WTC11 (cell line): Measurements from ENCODE around the gene GHSR. TPM values are rescaled to one million over a fixed set of nuclear protein-coding genes. Genes with fewer than 3 reads are reported as not detected.

Source experiments
- ATAC-seq: fragments of 200-7000 bp; cut with Tn5 transposase; 2 replicates; pipeline ENCODE4 v1.10.0; 2021; ENCODE audit warnings: mild to moderate bottlenecking, moderate library complexity
- CTCF ChIA-PET: fragments of 300-600 bp; sonication (Branson Sonifier 250); formaldehyde crosslinking; loops from one replicate; lab custom pipeline; 2021; ENCODE audit warnings: antibody characterized with exemption; lab: Charles Lee
- POLR2A ChIA-PET: fragments of 350-600 bp; sonication (Branson Sonifier 250); formaldehyde crosslinking; loops from one replicate; lab custom pipeline; 2021; ENCODE audit warnings: antibody characterized with exemption; lab: Charles Lee
- DNase-seq: peaks from one replicate; pipeline ENCODE4 v3.0.0; 2021; ENCODE audit warnings: low spot score
- H3K27ac Mint-ChIP-seq: 2 replicates; pipeline ENCODE4 v1.8.0; 2021; ENCODE audit warnings: mixed read lengths
- H3K27me3 Mint-ChIP-seq: 2 replicates; pipeline ENCODE4 v1.8.0; 2021; ENCODE audit warnings: low read depth, mild to moderate bottlenecking, moderate library complexity, mixed read lengths
- H3K36me3 Mint-ChIP-seq: 2 replicates; pipeline ENCODE4 v1.8.0; 2021; ENCODE audit warnings: mixed read lengths
- H3K4me1 Mint-ChIP-seq: 2 replicates; pipeline ENCODE4 v1.8.0; 2022; ENCODE audit warnings: mixed read lengths
- H3K4me3 Mint-ChIP-seq: 2 replicates; pipeline ENCODE4 v1.8.0; 2021; ENCODE audit warnings: mild to moderate bottlenecking, moderate library complexity, mixed read lengths
- H3K9me3 Mint-ChIP-seq: 2 replicates; pipeline ENCODE4 v1.8.0; 2021; ENCODE audit warnings: mixed read lengths
- CREM ChIP-seq: sonication (generic); formaldehyde crosslinking; IDR thresholded peaks from 2 replicates; pipeline ENCODE4 v1.8.1; 2022; ENCODE audit warnings: mild to moderate bottlenecking, missing genetic modification reagents, moderate library complexity
- E2F4 ChIP-seq: sonication (generic); formaldehyde crosslinking; IDR thresholded peaks from 2 replicates; pipeline ENCODE4 v1.8.1; 2022; ENCODE audit warnings: low read depth, mild to moderate bottlenecking, moderate library complexity, missing genetic modification reagents, borderline replicate concordance
- ESRRA ChIP-seq: sonication (generic); formaldehyde crosslinking; IDR thresholded peaks from 2 replicates; pipeline ENCODE4 v1.8.1; 2022; ENCODE audit warnings: mild to moderate bottlenecking, missing genetic modification reagents, borderline replicate concordance
- FOXJ3 ChIP-seq: sonication (generic); formaldehyde crosslinking; IDR thresholded peaks from 2 replicates; pipeline ENCODE4 v1.9.0; 2021; ENCODE audit warnings: missing genetic modification reagents, mild to moderate bottlenecking, borderline replicate concordance
- GRHL2 ChIP-seq: fragments of 250-450 bp; sonication (Bioruptor Pico); IDR thresholded peaks from 2 replicates; pipeline ENCODE4 v1.8.0; 2022; ENCODE audit warnings: mild to moderate bottlenecking, moderate library complexity; ENCODE audit not compliant: insufficient replicate concordance, severe bottlenecking
- HMGA2 ChIP-seq: fragments of 250-450 bp; sonication (Bioruptor Pico); IDR thresholded peaks from 2 replicates; pipeline ENCODE4 v1.4.0; 2021; ENCODE audit warnings: mild to moderate bottlenecking, moderate library complexity
- JAZF1 ChIP-seq: fragments of 250-450 bp; sonication (Bioruptor Pico); IDR thresholded peaks from 2 replicates; pipeline ENCODE4 v1.9.0; 2021; ENCODE audit warnings: moderate library complexity, mild to moderate bottlenecking, inconsistent platforms
- JUN ChIP-seq: sonication (generic); formaldehyde crosslinking; IDR thresholded peaks from 2 replicates; pipeline ENCODE4 v1.8.0; 2023; ENCODE audit warnings: mild to moderate bottlenecking, missing genetic modification reagents
- PREB ChIP-seq: sonication (generic); formaldehyde crosslinking; IDR thresholded peaks from 2 replicates; pipeline ENCODE4 v1.8.1; 2022; ENCODE audit warnings: mild to moderate bottlenecking, missing genetic modification reagents, moderate library complexity, borderline replicate concordance
- SP1 ChIP-seq: sonication (generic); formaldehyde crosslinking; conservative IDR thresholded peaks from 2 replicates; pipeline ENCODE4 v1.8.1; 2022; ENCODE audit warnings: missing genetic modification reagents
- TCF7 ChIP-seq: sonication (generic); formaldehyde crosslinking; IDR thresholded peaks from 2 replicates; pipeline ENCODE4 v1.8.0; 2022; ENCODE audit warnings: mild to moderate bottlenecking, low read depth, missing genetic modification reagents, moderate library complexity
- TP53 ChIP-seq: sonication (generic); formaldehyde crosslinking; IDR thresholded peaks from 2 replicates; pipeline ENCODE4 v1.8.1; 2023; ENCODE audit warnings: mild to moderate bottlenecking, missing genetic modification reagents
- ZNF416 ChIP-seq: fragments of 250-450 bp; sonication (Bioruptor Pico); IDR thresholded peaks from 2 replicates; pipeline ENCODE4 v1.9.0; 2021; ENCODE audit warnings: mild to moderate bottlenecking, inconsistent platforms
- ZNF512 ChIP-seq: sonication (generic); formaldehyde crosslinking; IDR thresholded peaks from 2 replicates; pipeline ENCODE4 v1.8.1; 2022; ENCODE audit warnings: missing genetic modification reagents, borderline replicate concordance
- total RNA-seq: library from RNA; stranded (reverse); gene quantifications from 3 replicates; pipeline ENCODE4 v1.2.3, GENCODE V29; 2021
- TF ChIP-seq, protein P1 (sequence below): fragments of 250-450 bp; sonication (Bioruptor Pico); IDR thresholded peaks from 2 replicates; pipeline ENCODE4 v2.1.2; 2022; ENCODE audit warnings: mild to moderate bottlenecking, moderate library complexity
- TF ChIP-seq, protein P2 (sequence below): sonication (generic); formaldehyde crosslinking; IDR thresholded peaks from 2 replicates; pipeline ENCODE4 v1.8.0; 2023; ENCODE audit warnings: missing genetic modification reagents
- TF ChIP-seq, protein P3 (sequence below): fragments of 250-450 bp; sonication (Bioruptor Pico); IDR thresholded peaks from 2 replicates; pipeline ENCODE4 v1.9.0; 2021; ENCODE audit warnings: mild to moderate bottlenecking, borderline replicate concordance
- TF ChIP-seq, protein P4 (sequence below): sonication (generic); formaldehyde crosslinking; IDR thresholded peaks from 2 replicates; pipeline ENCODE4 v1.8.0; 2022; ENCODE audit warnings: mild to moderate bottlenecking, missing genetic modification reagents

GHSR gene
- total RNA-seq, 1 experiment from 2014 or later: not detected

DNA sequence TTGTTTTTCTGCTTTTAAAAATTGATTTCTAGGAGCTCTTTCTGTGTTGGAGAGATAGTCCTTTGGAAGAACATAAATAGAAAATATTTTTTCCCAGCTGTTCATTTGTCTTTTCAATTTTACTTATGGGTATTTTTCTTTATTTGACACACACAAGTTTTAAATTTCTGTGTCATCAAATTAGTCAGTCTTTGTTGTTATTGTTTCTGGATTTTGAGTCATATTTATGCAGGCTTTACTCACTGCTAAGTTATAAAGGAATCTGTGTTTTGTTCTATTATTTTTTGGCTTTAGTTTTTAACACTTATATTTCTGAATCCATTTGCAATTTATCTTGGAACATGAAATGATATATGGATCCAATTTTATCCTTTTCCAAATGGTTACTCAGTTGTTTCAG lies 5.9 kb upstream of the GHSR start:
- POLR2A ChIA-PET: no interaction called here
- peaks cover 27% of the 10 kb centered on the region for H3K27me3 Mint-ChIP-seq
- no peak overlapping the region for H3K4me3 Mint-ChIP-seq
- H3K36me3 Mint-ChIP-seq: no peaks in the 10 kb centered on the region
- ATAC-seq (no peak), DNase-seq (no peak)
- H3K27ac Mint-ChIP-seq: no peak overlapping the region
- no peak for TF ChIP-seq SP1 (CRISPR knock-in tag)
- no peak for TF ChIP-seq GRHL2 (CRISPR knock-in tag)
- TF ChIP-seq, protein P1, sequence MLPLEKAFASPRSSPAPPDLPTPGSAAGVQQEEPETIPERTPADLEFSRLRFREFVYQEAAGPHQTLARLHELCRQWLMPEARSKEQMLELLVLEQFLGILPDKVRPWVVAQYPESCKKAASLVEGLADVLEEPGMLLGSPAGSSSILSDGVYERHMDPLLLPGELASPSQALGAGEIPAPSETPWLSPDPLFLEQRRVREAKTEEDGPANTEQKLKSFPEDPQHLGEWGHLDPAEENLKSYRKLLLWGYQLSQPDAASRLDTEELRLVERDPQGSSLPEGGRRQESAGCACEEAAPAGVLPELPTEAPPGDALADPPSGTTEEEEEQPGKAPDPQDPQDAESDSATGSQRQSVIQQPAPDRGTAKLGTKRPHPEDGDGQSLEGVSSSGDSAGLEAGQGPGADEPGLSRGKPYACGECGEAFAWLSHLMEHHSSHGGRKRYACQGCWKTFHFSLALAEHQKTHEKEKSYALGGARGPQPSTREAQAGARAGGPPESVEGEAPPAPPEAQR (CRISPR knock-in tag): no peak
- TF ChIP-seq, protein P2, sequence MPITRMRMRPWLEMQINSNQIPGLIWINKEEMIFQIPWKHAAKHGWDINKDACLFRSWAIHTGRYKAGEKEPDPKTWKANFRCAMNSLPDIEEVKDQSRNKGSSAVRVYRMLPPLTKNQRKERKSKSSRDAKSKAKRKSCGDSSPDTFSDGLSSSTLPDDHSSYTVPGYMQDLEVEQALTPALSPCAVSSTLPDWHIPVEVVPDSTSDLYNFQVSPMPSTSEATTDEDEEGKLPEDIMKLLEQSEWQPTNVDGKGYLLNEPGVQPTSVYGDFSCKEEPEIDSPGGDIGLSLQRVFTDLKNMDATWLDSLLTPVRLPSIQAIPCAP: no peak
- TF ChIP-seq ZNF512 (CRISPR knock-in tag): no peak
- TF ChIP-seq ESRRA (CRISPR knock-in tag): no peak
- no peak for TF ChIP-seq HMGA2 (CRISPR knock-in tag)
- no peak for TF ChIP-seq E2F4 (CRISPR knock-in tag)
- no peak for TF ChIP-seq TCF7 (CRISPR knock-in tag)
- TF ChIP-seq, protein P3, sequence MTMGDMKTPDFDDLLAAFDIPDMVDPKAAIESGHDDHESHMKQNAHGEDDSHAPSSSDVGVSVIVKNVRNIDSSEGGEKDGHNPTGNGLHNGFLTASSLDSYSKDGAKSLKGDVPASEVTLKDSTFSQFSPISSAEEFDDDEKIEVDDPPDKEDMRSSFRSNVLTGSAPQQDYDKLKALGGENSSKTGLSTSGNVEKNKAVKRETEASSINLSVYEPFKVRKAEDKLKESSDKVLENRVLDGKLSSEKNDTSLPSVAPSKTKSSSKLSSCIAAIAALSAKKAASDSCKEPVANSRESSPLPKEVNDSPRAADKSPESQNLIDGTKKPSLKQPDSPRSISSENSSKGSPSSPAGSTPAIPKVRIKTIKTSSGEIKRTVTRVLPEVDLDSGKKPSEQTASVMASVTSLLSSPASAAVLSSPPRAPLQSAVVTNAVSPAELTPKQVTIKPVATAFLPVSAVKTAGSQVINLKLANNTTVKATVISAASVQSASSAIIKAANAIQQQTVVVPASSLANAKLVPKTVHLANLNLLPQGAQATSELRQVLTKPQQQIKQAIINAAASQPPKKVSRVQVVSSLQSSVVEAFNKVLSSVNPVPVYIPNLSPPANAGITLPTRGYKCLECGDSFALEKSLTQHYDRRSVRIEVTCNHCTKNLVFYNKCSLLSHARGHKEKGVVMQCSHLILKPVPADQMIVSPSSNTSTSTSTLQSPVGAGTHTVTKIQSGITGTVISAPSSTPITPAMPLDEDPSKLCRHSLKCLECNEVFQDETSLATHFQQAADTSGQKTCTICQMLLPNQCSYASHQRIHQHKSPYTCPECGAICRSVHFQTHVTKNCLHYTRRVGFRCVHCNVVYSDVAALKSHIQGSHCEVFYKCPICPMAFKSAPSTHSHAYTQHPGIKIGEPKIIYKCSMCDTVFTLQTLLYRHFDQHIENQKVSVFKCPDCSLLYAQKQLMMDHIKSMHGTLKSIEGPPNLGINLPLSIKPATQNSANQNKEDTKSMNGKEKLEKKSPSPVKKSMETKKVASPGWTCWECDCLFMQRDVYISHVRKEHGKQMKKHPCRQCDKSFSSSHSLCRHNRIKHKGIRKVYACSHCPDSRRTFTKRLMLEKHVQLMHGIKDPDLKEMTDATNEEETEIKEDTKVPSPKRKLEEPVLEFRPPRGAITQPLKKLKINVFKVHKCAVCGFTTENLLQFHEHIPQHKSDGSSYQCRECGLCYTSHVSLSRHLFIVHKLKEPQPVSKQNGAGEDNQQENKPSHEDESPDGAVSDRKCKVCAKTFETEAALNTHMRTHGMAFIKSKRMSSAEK (CRISPR knock-in tag): no peak
- no peak for TF ChIP-seq PREB (CRISPR knock-in tag)
- TF ChIP-seq FOXJ3: no peak
- peaks cover 7% of the 10 kb centered on the region for H3K4me1 Mint-ChIP-seq
- CTCF ChIA-PET: no interaction called here
- H3K9me3 Mint-ChIP-seq: no peaks in the 10 kb centered on the region

DNA sequence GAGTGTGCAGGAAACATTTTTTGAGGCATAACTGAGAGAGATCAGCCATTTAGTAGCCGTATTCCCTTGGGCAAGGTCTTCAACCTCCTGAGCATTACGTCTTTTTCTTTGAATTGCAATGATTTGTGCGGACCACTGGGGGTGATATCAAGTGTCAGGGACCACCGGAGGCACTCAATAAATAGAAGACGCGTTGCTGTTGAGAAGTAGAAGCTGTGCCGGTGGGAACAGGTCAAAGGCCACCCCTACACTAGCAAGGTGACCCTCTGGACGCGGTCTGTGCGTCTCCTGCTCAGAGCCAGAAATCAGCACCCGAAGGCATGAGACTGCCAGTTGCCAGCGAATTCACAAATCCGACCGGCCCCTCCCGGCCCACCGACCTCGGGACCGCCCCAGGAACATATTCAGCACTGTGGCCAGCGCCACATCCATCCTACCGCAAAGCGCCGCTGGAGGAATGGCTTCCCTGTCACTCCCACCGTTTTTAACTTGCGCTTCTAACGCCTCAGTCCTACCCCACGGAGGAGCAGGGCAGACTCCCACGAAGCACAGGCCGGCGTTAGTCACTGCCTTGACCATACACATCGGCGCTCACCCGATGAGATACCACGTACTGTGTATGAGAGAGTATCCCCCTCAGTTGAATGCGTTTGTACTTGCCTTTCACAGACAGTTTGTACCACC lies 1.4 kb upstream of the GHSR start:
- CTCF ChIA-PET: interaction anchor here (1.6 to 3.2 kb wide), 2 partner anchors 9 to 11 kb away, joined by 5 to 20 read pairs; no protein-coding TSS in a partner anchor
- POLR2A ChIA-PET: no interaction called here
- no peak for TF ChIP-seq ZNF416 (CRISPR knock-in tag)
- peak; percentile 70; the same call in 1 of the 2 replicates for TF ChIP-seq TP53 (CRISPR knock-in tag)
- TF ChIP-seq CREM (CRISPR knock-in tag): no peak; the same call in 1 of the 2 replicates
- TF ChIP-seq JAZF1 (CRISPR knock-in tag): no peak
- TF ChIP-seq, protein P4, sequence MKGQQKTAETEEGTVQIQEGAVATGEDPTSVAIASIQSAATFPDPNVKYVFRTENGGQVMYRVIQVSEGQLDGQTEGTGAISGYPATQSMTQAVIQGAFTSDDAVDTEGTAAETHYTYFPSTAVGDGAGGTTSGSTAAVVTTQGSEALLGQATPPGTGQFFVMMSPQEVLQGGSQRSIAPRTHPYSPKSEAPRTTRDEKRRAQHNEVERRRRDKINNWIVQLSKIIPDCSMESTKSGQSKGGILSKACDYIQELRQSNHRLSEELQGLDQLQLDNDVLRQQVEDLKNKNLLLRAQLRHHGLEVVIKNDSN (CRISPR knock-in tag): peak; percentile 34; the same call in 1 of the 2 replicates
- TF ChIP-seq JUN (CRISPR knock-in tag): 0 out of 2 replicates have a peak, but pooled peaks have one; percentile 60

More for the DNA sequence above, 1.4 kb upstream of the GHSR start:
- peak overlapping the region; percentile 68 for H3K4me3 Mint-ChIP-seq
- H3K9me3 Mint-ChIP-seq: no peaks in the 10 kb centered on the region
- peaks cover 29% of the 10 kb centered on the region for H3K4me1 Mint-ChIP-seq
- peaks cover 73% of the 10 kb centered on the region for H3K27me3 Mint-ChIP-seq
- no peak overlapping the region for H3K27ac Mint-ChIP-seq
- DNase-seq (peak; percentile 83), ATAC-seq (peak; percentile 82)
- no peaks in the 10 kb centered on the region for H3K36me3 Mint-ChIP-seq
